Neural cell (in vitro differentiated cells): ENCODE data around the gene GRAP2. TPM values are rescaled to one million over a fixed set of nuclear protein-coding genes. Genes with fewer than 3 reads are reported as not detected.

Experiments
- H2AFZ ChIP-seq: fragments of 200-600, 300-800 bp; sonication (generic), shearing (Covaris generic); 2 replicates; pipeline ENCODE4 v1.6.0; 2014; ENCODE audit warnings: low read depth, mild to moderate bottlenecking, antibody characterized with exemption, low read length, moderate library complexity
- H3F3A ChIP-seq: fragments of 200-600 bp; shearing (Covaris generic); 2 replicates; pipeline ENCODE4 v1.6.1; 2016; ENCODE audit warnings: mild to moderate bottlenecking, moderate library complexity, mixed read lengths, antibody characterized with exemption, low read length; ENCODE audit not compliant: insufficient read depth, poor library complexity, severe bottlenecking
- H3K27ac ChIP-seq: fragments of 200-600, 300-800 bp; sonication (generic), shearing (Covaris generic); 2 replicates; pipeline ENCODE4 v1.5.1; 2014; ENCODE audit warnings: mild to moderate bottlenecking, low read length, moderate library complexity
- H3K27me3 ChIP-seq: fragments of 300-800, 200-600 bp; sonication (generic), shearing (Covaris generic); 2 replicates; pipeline ENCODE4 v1.6.0; 2014; ENCODE audit warnings: mild to moderate bottlenecking, low read depth, low read length, moderate library complexity; ENCODE audit not compliant: insufficient read depth
- H3K36me3 ChIP-seq: fragments of 300-800, 200-600 bp; sonication (generic), shearing (Covaris generic); 2 replicates; pipeline ENCODE4 v1.5.1; 2014; ENCODE audit warnings: mild to moderate bottlenecking, antibody characterized with exemption, low read length, moderate library complexity; ENCODE audit not compliant: insufficient read depth
- H3K4me2 ChIP-seq: fragments of 300-800, 200-600 bp; sonication (generic), shearing (Covaris generic); 2 replicates; pipeline ENCODE4 v1.6.0; 2014; ENCODE audit warnings: mild to moderate bottlenecking, low read length
- H3K4me3 ChIP-seq: fragments of 300-800, 200-600 bp; sonication (generic), shearing (Covaris generic); 2 replicates; pipeline ENCODE4 v1.5.1; 2014; ENCODE audit warnings: mild to moderate bottlenecking, low read length, moderate library complexity
- H3K79me2 ChIP-seq: fragments of 200-600 bp; shearing (Covaris generic); replicated peaks from 2 replicates; pipeline ENCODE4 v1.6.0; 2014; ENCODE audit warnings: mild to moderate bottlenecking, low read length, moderate library complexity; ENCODE audit not compliant: insufficient read depth
- H3K9ac ChIP-seq: fragments of 300-800, 200-600 bp; sonication (generic), shearing (Covaris generic); 2 replicates; pipeline ENCODE4 v1.6.1; 2016; ENCODE audit warnings: mild to moderate bottlenecking, low read length, mixed read lengths
- H3K9me2 ChIP-seq: fragments of 200-600 bp; shearing (Covaris generic); 2 replicates; pipeline ENCODE4 v1.6.1; 2016; ENCODE audit warnings: mild to moderate bottlenecking, low read length, mixed read lengths; ENCODE audit not compliant: insufficient read depth
- H3K9me3 ChIP-seq: fragments of 200-600, 300-800 bp; sonication (generic), shearing (Covaris generic); 2 replicates; pipeline ENCODE4 v1.6.1; 2016; ENCODE audit warnings: mild to moderate bottlenecking, mixed run types, low read length, moderate library complexity, mixed read lengths
- H4K20me1 ChIP-seq: fragments of 200-600 bp; shearing (Covaris generic); 2 replicates; pipeline ENCODE4 v1.6.1; 2016; ENCODE audit warnings: mild to moderate bottlenecking, mixed run types; ENCODE audit not compliant: insufficient read depth
- CTCF ChIP-seq: fragments of 450-650 bp; IDR thresholded peaks from 2 replicates; pipeline ENCODE4 v1.5.1; 2014; ENCODE audit warnings: antibody characterized with exemption, mild to moderate bottlenecking, moderate library complexity; ENCODE audit not compliant: poor library complexity, severe bottlenecking
- EP300 ChIP-seq: fragments of 450-650 bp; conservative IDR thresholded peaks from 2 replicates; pipeline ENCODE4 v1.6.1; 2014; ENCODE audit warnings: antibody characterized with exemption, mild to moderate bottlenecking, moderate library complexity; ENCODE audit not compliant: poor library complexity, severe bottlenecking
- EZH2 ChIP-seq: fragments of 200-600, 300-800 bp; shearing (Covaris generic), sonication (generic); IDR thresholded peaks from 2 replicates; pipeline ENCODE4 v1.6.1; 2014; ENCODE audit warnings: antibody characterized with exemption, low read length, borderline replicate concordance, mild to moderate bottlenecking; ENCODE audit not compliant: insufficient read depth, poor library complexity, severe bottlenecking
- MXI1 ChIP-seq: fragments of 450-650 bp; conservative IDR thresholded peaks from 2 replicates; pipeline ENCODE4 v1.6.1; 2014; ENCODE audit warnings: antibody characterized with exemption, mild to moderate bottlenecking; ENCODE audit not compliant: poor library complexity, severe bottlenecking
- POLR2AphosphoS5 ChIP-seq: IDR thresholded peaks from 2 replicates; pipeline ENCODE4 v1.6.1; 2012
- RAD21 ChIP-seq: fragments of 450-650 bp; conservative IDR thresholded peaks from 2 replicates; pipeline ENCODE4 v1.6.1; 2014; ENCODE audit warnings: antibody characterized with exemption, mild to moderate bottlenecking, moderate library complexity
- SMC3 ChIP-seq: fragments of 450-650 bp; conservative IDR thresholded peaks from 2 replicates; pipeline ENCODE4 v1.6.1; 2014; ENCODE audit warnings: antibody characterized with exemption, mild to moderate bottlenecking, moderate library complexity; ENCODE audit not compliant: poor library complexity
- TAF1 ChIP-seq: IDR thresholded peaks from 2 replicates; pipeline ENCODE4 v1.6.1; 2012; ENCODE audit warnings: low read depth
- polyA plus RNA-seq: library from polyadenylated mRNA; depleted of rRNA; stranded (reverse); fragments of >200 nt; gene quantifications from 2 replicates; pipeline ENCODE4 v1.2.3, GENCODE V29; 2014
- TF ChIP-seq, protein P1 (sequence below): IDR thresholded peaks from 2 replicates; pipeline ENCODE4 v1.6.1; 2012; ENCODE audit warnings: borderline replicate concordance

Gene GRAP2
- polyA plus RNA-seq, 1 donor from 2014 or later = 0.30 TPM

GRCh38 chr22:39938509-39939111 lies 37.7 kb downstream of the GRAP2 start:
- Histone ChIP-seq H3K27me3 (no peaks in the 10 kb centered on the region), H3K79me2 (no peaks in the 10 kb centered on the region), H3K9me2 (no peaks in the 10 kb centered on the region), H2AFZ (no peak overlapping the region), H3K9ac (no peak overlapping the region), H3K36me3 (no peaks in the 10 kb centered on the region), H3K4me2 (no peak overlapping the region), H4K20me1 (no peaks in the 10 kb centered on the region), H3K27ac (no peak overlapping the region), H3F3A (no peaks in the 10 kb centered on the region), H3K9me3 (no peaks in the 10 kb centered on the region), H3K4me3 (no peak overlapping the region)
- TF ChIP-seq TAF1 (no peak), MXI1 (no peak), POLR2AphosphoS5 (no peak), EZH2 (no peak), RAD21 (no peak), CTCF (no peak), SMC3 (no peak), EP300 (no peak)
- TF ChIP-seq, protein P1, sequence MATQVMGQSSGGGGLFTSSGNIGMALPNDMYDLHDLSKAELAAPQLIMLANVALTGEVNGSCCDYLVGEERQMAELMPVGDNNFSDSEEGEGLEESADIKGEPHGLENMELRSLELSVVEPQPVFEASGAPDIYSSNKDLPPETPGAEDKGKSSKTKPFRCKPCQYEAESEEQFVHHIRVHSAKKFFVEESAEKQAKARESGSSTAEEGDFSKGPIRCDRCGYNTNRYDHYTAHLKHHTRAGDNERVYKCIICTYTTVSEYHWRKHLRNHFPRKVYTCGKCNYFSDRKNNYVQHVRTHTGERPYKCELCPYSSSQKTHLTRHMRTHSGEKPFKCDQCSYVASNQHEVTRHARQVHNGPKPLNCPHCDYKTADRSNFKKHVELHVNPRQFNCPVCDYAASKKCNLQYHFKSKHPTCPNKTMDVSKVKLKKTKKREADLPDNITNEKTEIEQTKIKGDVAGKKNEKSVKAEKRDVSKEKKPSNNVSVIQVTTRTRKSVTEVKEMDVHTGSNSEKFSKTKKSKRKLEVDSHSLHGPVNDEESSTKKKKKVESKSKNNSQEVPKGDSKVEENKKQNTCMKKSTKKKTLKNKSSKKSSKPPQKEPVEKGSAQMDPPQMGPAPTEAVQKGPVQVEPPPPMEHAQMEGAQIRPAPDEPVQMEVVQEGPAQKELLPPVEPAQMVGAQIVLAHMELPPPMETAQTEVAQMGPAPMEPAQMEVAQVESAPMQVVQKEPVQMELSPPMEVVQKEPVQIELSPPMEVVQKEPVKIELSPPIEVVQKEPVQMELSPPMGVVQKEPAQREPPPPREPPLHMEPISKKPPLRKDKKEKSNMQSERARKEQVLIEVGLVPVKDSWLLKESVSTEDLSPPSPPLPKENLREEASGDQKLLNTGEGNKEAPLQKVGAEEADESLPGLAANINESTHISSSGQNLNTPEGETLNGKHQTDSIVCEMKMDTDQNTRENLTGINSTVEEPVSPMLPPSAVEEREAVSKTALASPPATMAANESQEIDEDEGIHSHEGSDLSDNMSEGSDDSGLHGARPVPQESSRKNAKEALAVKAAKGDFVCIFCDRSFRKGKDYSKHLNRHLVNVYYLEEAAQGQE = no peak

DNA sequence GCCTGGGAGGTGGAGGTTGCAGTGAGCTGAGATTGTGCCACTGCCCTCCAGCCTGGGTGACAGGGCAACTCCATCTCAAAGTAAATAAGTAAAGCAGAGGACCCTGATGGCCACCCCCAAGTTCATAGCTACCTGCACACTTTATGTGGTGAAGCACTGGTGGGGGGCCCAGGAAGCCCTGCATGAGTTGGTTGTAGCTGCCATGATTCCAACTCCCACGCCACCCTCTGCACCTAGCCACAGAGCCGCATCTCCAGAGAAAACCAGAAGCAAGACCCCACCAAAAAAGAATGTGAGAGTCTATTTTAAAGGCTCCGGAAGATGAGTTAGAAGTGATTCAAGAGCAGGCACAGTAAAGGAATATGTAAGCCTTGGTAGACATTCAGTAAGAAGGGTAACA lies 38.9 kb downstream of the GRAP2 start:
- H3K9ac ChIP-seq = no peak overlapping the region
- H3K9me3 ChIP-seq = no peaks in the 10 kb centered on the region
- no peak for TF ChIP-seq RAD21
- TF ChIP-seq, protein P1 = no peak
- TF ChIP-seq EZH2 = no peak
- no peak for TF ChIP-seq CTCF
- no peak for TF ChIP-seq SMC3
- TF ChIP-seq EP300 = no peak
- no peak for TF ChIP-seq POLR2AphosphoS5
- no peak for TF ChIP-seq MXI1
- no peak for TF ChIP-seq TAF1
- H3K79me2 ChIP-seq = no peaks in the 10 kb centered on the region
- no peak overlapping the region for H3K27ac ChIP-seq
- no peaks in the 10 kb centered on the region for H3K9me2 ChIP-seq
- no peak overlapping the region for H3K4me2 ChIP-seq
- no peaks in the 10 kb centered on the region for H3K36me3 ChIP-seq
- no peak overlapping the region for H3K4me3 ChIP-seq
- no peak overlapping the region for H2AFZ ChIP-seq
- no peaks in the 10 kb centered on the region for H4K20me1 ChIP-seq
- H3F3A ChIP-seq = no peaks in the 10 kb centered on the region
- H3K27me3 ChIP-seq = no peaks in the 10 kb centered on the region
